Suprapubic skin (tissue), 4 donors: ENCODE results near the gene MED31.

ENCODE experiments used
- EP300 ChIP-seq: sonication (generic); formaldehyde crosslinking; IDR thresholded peaks from one replicate; pipeline ENCODE4 v1.6.1; 2017; ENCODE audit warnings: antibody characterized with exemption
- POLR2A ChIP-seq, 2 donors: fragments of 450-650 bp; IDR thresholded peaks; one replicate each; pipeline ENCODE4 v1.6.1; 2017; ENCODE audit warnings: antibody characterized with exemption in 2 of 2, mild to moderate bottlenecking in 2 of 2, moderate library complexity in 2 of 2
- POLR2AphosphoS5 ChIP-seq, 3 donors: sonication (generic); formaldehyde crosslinking; IDR thresholded peaks; one replicate each; pipeline ENCODE4 v1.6.1; 2017; ENCODE audit warnings: antibody characterized with exemption in 3 of 3
- TF ChIP-seq, protein P1 (sequence below), 2 donors: fragments of 200-600 bp in 1 of 2; fragments of 450-650 bp in 1 of 2; sonication (generic) in 1 of 2; IDR thresholded peaks; one replicate each; pipeline ENCODE4 v1.5.1; 2016 to 2019; ENCODE audit warnings: antibody characterized with exemption in 2 of 2, mild to moderate bottlenecking in 1 of 2, moderate library complexity in 1 of 2

DNA sequence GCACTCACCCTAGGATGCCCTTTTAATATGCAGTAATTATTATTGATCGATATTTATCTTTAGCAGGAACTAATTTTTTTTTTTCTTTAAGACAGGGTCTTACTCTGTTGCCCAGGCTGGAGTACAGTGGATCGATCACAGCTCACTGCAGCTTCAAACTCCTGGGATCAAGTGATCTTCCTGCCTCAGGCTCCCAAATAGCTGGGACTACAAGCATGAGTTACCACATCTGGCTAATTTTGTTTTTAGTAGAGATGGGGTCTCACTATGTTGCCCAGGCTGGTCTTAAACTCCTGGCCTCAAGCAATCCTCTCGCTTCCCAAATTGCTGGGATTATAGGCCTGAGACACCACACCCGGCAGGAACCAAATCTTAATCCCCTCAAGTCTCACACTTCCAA is 40.2 kb downstream of the MED31 start:
- TF ChIP-seq, protein P1, sequence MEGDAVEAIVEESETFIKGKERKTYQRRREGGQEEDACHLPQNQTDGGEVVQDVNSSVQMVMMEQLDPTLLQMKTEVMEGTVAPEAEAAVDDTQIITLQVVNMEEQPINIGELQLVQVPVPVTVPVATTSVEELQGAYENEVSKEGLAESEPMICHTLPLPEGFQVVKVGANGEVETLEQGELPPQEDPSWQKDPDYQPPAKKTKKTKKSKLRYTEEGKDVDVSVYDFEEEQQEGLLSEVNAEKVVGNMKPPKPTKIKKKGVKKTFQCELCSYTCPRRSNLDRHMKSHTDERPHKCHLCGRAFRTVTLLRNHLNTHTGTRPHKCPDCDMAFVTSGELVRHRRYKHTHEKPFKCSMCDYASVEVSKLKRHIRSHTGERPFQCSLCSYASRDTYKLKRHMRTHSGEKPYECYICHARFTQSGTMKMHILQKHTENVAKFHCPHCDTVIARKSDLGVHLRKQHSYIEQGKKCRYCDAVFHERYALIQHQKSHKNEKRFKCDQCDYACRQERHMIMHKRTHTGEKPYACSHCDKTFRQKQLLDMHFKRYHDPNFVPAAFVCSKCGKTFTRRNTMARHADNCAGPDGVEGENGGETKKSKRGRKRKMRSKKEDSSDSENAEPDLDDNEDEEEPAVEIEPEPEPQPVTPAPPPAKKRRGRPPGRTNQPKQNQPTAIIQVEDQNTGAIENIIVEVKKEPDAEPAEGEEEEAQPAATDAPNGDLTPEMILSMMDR (IDR thresholded peaks at IDR 0.05): no peak
- TF ChIP-seq POLR2A (IDR thresholded peaks at IDR 0.05) (no peak), EP300 (no peak), POLR2AphosphoS5 (IDR thresholded peaks at IDR 0.05) (no peak)
